Measurements from ENCODE around the gene PARVA.
A peak's percentile ranks its signal among the peaks of the same experiment; 100 is the strongest.
"Not testable (repeated sequence)": the region's sequence is repeated elsewhere in the genome, so short reads cannot be mapped to it uniquely, and the experiment has no call there.

Gene PARVA

DNA sequence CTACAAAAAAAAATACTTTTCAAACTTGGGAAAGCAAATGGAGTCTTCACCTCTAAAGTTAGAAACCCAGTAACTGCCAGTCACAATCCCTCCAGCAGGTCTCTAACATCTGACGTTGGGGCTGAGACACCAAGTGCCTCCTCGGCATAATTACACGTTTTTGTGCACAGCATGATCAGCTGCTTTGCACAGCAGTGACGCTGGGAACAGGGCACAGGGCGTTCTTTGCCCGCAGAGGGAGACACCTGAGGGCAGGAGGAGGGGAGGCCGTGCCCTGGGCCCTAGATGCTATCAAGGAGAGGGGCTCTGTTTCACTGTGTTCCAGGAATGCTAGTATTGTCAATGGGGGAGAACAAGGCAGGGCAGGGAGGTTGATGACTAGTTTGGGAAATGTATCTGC is 120.1 kb downstream of the PARVA start:
- DNase-seq (ENCODE audit: low read depth in 2 of 2), result no peak

DNA sequence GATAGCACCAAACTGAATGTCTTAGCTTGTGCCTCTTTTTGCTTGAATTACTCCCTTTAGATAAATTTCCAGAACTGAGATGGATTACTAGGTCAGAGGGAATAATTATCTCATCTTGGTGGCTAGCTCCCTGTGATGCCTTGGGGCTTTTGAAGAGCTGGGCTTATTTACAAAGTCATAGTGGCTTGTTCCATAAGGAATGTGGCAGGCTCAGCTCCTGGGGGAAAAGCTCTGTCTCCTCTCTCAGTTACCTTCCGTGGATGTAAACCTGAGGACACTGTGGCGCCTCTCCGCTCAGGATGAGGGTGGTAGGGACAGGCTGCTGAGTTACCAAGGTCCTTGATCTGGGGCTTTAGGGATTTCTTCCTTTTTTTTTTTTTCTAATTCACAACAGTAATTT is 121.7 kb downstream of the PARVA start:
- no peak for DNase-seq (ENCODE audit: low read depth in 2 of 2)

DNA sequence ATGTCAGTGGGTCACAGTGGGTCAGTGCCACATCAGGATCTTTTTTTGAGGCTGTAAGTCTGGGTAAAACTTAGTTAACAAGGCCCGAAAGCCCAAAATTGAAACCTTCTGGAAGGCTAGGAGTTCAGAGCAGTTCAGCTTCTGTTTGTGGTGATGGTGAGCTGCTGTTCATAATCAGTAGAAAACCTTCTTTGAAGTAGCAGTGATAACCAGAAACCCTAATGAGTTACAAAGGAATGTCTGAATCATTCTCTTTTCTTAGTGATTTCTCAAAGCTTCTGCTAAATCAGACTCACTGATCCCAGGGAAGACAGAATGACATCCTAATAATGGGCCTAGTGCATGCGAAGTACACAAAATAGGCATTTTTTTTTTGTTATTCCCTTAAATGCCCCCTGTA is 124.7 kb downstream of the PARVA start:
- peak; percentile 51 to 54 for DNase-seq (ENCODE audit: low read depth in 2 of 2)

DNA sequence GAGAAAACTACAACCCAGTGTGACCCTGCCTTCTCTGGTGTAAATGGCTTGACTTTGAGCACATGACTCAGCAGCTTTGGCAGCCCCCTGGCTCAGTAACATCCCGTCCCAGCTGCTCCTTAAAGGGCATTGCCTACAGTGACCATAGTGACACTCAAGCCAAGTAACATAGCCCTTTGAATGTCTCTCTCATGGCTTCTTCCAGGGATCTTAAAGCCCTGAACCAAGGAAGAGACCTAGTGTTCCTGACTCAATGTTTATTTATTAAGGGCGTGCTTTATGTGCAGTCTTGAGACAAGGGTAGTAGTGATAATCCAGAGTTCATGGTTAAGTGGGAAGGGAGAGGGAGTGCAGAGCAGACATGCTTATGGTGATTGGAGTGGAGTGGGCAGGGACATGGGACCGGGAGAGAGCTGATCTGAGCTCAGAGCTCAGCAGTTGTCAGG is 125.7 kb downstream of the PARVA start:
- DNase-seq (ENCODE audit: low read depth in 2 of 2), result no peak

DNA sequence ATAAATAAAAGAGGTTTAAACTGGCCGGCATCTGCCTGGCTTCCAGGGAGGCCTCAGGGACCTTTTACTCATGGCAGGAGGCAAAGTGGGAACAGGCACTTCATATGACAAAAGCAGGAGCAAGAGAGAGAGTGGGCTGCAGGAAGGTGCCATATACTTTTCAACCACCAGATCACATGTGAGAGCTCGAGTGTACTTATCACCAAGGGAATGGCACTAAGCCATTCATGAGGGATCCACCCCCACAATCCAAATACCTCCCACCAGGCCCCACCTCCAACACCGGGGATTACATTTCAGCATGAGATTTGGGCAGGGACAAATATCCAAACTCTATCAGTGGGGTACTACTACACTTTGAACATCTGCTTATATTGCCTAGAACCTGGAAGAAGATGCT is 126.5 kb downstream of the PARVA start:
- no peak for DNase-seq (ENCODE audit: low read depth in 2 of 2)

DNA sequence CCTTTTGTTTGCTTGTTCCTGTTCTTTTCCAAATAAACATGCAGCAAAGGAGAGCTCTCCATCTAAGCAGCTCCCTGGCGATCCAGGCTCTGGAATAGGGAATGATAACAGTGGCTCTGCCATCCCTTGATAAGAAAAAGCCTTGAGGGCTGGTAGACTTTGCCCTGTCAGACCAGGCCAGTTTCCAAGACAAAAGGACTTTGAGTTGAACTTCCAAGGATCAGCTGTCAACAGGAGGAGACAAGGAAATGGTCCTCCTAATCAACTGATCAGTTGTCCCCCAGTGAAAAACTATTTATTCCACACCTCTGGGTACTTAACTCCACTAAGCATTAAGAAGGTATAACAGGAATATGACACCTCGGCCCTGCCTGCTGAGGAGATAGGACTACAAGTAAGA is 127.8 kb downstream of the PARVA start:
- no peak for DNase-seq (ENCODE audit: low read depth in 2 of 2)

DNA sequence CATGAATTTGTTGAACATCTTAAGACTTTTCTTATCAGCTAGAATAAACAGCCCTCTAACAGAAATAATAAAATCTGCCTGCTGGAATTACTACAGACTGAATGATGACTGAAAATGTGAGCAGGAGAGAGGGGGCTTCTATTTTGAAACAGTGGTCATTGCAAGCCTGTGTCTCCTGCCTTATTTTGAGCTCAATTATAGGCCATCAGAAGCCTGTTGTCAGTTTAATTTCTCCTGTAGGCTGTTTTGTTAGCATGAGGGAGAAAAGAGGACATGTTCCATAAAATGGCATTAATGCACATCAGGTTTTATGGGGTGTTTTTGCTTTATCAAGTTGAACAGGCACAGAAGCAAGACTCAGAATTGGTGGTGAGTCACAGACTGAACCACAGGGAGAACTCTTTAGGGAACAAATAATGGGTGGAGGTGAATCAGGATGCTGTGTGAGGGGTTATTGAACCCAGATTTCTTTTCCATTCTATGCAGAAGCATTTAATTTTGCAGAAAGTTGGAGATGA is 129.1 kb downstream of the PARVA start:
- peak; percentile 49 to 52 for DNase-seq (ENCODE audit: low read depth in 2 of 2)

DNA sequence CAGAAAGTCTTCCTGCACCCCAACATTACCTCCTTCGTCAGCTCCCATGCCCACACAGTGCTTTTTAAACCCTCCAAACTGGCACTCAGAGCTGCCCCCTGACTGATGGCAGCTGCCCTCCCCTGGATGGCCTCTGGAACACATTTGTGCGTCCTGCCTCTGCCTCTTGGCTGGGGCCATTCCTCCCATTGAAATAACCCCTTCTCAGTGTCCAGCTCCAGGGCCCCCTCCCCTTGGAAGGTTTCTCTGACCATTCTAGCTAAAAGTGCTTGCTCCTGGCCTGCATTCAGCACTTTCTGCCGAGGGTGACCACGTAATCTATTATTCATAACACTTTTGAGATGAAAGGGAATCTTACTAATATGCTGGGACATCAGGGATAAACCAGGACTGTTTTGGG is 130.0 kb downstream of the PARVA start:
- no peak for DNase-seq (ENCODE audit: low read depth in 2 of 2)

DNA sequence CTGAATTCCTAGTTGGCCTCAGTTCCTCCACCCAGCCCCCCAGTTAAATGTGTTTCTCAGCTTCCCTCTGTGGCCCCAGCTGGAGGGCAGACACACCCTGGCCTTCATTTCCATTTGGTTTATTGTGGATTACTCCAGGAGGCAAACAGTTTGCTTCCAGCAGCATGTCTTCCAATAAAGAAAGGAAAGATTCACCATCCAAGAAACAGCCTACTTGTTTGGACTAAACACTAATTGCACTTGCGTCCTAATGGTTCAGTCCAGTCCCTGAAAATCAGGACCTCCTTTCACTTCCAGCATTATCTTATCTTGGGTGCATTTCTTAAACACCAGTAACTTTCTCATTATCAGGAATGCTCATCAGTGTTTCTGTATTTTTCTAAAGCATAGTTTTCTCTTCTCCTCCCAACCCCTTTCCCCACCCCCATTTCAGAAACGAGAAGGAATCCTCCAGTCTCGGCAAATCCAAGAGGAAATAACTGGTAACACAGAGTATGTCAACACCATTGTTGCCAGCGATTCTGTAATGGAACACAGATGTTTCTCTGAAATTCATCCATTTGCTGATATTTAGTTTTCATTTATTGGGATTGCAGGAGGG is 130.9 kb downstream of the PARVA start:
- peak; percentile 89 to 91 for DNase-seq (ENCODE audit: low read depth in 2 of 2)

DNA sequence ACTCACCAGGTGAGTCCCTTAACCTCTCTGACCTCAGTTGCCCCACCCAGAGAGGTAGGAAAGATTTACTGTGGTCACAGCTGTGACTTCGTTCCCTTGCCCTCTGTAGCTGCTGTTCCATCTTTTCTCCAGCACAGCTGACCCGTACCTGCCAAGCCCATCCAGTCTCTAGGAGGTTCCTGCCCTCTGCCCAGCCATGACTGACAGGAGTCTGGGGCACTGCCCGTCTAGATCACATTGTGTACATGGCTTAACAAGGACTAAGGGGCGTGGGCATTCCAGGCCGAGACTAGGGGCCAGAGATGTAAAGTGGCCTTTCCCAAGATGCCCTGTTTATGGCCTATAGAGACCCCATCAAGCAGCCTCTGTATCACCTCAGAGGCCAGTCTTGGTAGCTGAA is 132.0 kb downstream of the PARVA start:
- no peak for DNase-seq (ENCODE audit: low read depth in 2 of 2)

DNA sequence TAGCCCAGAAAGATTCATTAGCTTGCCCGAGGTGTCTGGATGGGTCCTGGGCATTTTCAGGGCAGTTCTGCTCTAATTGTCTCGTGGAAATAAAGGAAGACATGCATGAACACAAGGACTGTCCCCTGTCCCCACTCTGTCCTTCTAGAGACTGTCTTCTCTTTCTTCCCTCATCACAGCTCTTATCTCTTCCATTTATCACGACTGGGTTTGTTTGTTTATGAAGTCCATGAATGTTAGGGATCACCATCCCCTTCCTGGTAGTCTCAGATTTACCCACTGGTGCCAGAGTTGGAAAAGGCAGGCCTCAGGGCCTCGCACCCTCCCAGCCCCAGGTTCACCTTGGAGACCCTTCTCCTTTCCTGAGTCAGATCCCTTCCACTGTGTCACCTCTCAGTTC is 134.8 kb downstream of the PARVA start:
- DNase-seq (ENCODE audit: low read depth in 2 of 2), result no peak

DNA sequence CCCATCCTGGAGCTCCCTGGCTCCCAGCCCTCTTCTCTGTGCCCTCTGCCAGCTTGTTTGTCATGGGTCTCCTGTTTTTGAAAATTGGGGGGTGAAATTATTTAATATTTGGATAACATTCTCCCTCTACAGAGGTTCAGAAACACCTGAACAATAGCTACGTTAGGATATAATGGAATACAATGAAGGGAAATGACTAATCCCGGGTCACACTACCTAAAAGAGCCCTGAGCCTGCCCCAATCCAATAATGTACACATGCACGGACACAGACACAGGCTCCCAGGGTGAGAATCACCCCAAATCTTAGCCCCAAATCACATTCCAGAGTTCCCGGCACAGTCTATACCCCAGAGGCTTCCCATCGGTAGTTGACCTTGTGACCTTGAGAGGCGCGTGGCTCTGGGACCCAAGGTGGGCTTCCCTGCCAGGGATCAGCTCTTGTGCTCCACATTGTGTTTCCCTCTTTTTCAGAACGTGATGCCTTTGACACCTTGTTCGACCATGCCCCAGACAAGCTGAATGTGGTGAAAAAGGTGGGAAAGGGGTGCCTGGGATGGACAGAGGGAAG is 135.5 kb downstream of the PARVA start:
- DNase-seq (ENCODE audit: low read depth in 2 of 2), result no peak

DNA sequence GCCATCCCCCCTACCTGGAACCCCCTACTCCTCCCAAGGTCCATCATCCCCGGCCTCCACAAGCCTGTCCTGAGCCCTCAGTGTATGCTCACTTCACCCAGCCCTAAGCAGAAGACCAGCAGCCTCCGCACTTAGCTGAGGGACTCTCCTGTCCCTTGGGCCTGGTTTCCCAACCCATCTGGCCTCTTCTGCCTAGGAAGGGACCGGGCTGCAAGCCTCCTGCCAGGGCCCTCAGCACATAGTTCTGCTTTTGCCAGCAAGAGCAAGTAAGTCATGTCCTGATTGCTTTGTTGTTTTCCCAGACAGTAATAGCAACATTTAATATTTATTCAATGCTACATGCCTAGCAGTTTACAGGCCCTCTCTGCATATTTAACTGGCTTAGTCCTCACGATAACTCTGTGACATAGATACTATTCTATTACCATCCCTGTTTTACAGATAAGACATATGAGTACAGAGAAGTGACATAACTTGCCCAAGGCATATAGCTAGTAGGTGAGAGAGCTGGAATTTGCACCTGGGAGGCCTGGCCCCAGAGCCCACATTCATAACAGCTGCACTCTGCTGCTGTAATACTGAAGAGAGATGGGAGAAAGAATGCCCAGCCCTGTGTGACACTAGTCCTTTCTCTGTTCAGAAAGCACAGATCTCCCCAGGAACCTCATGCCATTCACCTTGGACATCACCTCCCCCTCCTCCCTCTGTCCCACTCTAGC is 139.2 kb downstream of the PARVA start:
- DNase-seq (ENCODE audit: low read depth in 2 of 2), result no peak

DNA sequence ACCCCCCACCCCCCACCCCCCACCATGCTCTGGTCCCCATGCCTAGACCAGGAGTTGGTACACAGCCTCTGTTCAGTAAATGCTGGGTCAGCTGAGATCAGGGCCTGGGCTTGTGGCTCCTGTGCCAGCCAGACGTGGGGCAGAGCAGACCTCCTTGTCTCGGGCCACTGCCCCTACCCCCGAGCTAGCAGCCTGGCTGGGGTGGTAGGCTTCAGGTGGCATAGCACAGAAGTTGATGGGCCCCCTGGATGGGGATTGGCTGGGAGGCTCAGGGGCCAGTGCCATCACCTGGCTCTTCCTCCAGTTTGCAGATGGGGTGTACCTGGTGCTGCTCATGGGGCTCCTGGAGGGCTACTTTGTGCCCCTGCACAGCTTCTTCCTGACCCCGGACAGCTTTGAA is 139.9 kb downstream of the PARVA start:
- DNase-seq (ENCODE audit: low read depth in 2 of 2), result no peak

DNA sequence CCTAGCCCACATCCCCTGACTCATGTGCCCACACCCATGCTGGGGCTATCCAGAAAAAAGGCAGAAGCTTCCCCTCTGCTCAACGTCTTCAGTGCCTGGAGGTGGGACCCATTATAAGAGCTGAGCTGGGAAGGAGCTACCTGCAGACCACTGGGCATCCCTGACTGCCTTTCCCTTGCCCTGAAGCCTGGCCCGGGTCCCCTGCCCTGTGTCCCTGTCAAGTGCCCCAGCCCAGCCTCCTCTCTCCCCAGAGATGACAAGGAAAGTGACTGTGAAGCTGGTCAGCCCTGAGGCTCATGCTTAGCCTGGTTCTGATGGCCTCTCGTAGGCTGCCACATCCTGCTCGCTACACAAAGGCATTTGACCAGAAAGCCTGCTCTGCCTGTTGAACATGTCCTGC is 140.4 kb downstream of the PARVA start:
- no peak for DNase-seq (ENCODE audit: low read depth in 2 of 2)

DNA sequence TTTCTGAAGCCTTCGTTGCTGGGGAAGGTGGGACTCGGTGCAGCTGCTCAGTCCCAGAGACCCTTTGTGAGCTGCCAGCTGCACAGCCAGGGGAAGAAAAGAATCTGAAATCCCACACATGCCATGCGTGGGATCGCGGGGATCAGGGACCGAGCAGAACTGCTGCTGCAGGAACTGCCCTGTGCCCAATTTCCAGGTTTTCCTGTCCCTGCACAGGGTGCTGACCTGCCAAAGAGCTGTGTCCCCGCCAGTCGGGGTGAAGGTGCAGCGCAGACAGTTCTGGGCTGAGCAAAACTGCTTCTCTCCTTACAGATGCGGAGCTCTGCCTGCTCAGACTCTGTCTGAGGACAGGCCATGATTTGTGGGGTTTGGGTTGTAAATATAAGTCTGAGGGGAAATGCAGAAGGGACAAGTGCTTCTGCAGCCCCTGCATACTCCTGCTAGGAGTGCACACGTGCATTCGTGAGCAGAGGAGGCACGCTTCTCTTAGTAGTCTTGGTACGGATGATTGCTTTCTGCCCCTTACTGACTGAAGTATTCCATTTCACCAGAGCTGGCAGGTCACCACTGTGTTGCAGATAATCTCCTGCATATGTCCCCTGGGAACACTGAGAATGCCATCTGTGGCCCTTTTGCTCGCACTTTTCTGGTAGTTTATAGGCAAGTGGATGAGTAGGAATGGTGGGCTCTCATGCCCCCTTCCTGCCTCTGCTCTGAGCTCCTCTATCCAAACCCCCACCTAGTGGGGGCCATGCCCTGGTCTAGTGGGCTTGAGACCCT is 141.4 kb downstream of the PARVA start:
- DNase-seq (ENCODE audit: low read depth in 2 of 2), result no peak

DNA sequence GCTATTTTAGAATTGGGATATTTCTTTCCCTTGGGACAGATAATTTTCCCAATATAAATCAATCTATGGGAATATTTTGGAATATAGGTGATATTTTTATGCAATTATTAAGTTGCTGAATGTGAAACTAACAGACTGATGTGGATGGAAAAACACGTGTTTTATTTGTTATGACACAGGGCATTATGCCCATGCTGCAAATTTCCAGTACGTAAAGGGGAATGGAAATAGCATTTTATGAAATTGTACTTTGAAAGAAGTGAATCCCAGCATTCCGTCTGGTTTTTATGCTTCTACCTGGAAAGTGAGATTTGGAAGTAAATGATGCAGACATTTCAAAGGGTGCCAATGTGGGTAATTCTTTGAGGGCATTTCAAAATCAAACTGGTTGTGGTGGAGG is 142.7 kb downstream of the PARVA start:
- DNase-seq (ENCODE audit: low read depth in 2 of 2), result no peak

DNA sequence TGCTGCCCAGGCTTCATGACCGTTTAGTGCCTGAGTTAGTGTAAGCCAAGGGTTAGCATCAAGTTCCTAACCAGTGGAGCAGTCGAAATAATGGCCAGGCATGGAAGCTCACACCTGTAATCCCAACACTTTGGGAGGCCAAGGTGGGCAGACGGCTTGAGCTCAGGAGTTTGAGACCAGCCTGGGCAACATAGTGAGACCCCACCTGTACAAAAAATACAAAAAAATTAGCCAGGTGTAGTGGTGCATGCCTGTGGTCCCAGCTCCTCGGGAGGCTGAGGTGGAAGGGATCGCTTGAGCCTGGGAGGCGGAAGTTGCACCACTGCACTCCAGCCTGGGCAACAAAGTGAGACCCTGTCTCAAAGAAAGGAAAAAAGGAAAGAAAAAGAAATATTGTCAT is 143.2 kb downstream of the PARVA start:
- not testable (repeated sequence) for DNase-seq (ENCODE audit: low read depth in 2 of 2)

DNA sequence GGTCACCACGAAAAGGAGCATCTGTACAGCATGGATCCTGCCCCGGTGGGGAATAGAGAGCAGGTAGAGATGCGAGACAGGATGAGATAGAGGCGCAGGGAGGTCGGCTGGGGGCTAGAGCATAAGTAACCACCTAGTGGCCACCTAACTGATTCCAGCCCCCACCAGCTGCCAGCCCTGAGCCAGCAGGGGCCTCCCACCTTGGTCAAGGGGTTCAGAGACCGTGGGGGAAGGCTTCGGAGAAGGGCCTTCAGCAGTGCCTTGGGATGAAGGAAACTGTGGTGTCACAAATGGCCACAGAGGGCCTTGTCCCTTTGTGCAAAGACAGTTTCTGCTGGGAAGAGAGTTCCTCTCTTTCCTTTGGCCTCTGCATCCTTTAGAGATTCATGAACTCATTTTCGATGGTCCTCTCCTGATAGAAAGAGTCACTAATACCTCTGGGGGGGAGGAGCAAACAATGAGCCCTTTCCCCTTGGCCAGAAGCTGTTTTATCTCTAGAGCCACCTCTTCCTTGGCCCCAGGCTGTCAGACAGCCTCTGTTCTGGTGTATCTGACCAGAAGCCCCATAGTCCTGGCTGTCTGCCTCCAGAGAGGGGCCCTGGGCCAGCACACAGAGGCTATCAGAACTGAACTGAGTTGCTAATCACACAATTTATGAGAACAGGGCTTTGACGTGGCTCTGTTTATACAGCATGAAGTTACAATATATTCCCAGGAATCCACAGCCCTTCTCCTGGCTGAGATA is 146.0 kb downstream of the PARVA start:
- no peak for DNase-seq (ENCODE audit: low read depth in 2 of 2)

DNA sequence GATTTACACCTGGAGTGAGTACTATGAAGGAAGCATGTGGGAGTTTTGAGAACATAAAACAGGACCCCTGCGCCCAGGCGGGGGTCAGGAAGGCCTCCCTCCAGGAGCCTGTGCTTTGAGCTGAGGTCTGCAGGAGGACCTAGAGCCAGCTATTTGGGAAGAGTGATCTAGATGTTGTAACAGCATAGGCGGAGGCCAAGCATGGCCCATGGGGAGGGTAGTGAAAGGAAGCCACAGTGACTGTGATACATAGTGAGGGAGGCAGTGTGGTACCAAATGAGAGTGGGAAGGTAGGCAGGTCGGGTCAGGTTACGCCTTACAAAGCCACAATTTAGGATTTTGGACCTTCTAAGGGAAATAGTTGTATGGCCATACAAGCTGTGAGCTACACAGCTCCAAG is 147.5 kb downstream of the PARVA start:
- DNase-seq (ENCODE audit: low read depth in 2 of 2), result no peak

DNA sequence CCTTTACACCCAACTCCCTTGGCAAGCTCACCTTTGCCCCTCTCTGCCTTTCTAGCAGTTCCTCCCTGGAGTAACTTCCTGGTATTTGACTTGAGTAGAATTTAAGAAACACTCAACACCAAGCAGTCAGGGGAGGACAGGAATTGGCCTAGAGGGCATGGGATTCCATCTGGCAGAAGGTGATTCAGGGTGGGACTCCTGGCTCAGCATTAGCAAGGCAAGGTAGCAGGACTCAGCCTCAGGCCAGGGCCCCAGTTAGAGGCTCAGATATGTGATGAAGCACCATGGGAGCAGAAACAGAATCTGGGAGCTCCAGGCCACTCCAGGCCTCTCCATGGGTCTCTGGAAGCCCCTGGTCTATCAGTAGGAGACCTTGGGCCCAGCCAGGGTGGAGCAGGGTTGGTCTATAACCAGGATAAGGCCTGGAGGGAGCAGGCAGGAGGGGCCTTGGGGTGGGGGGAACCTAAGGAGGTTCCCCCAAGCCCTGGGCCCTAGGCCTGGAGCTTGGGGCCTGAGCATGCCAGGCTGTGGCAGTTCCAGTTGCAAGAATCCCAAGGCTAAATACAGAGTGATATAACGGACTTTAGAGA is 148.2 kb downstream of the PARVA start:
- DNase-seq (ENCODE audit: low read depth in 2 of 2), result no peak
